Activated T-cell treated with anti-CD3 and anti-CD28 coated beads, Interleukin-2, amount 50 U/mL, for 72 hours (primary cell): ENCODE measurements around the gene FMNL2. TPM values are rescaled to one million over a fixed set of nuclear protein-coding genes. Genes with fewer than 3 reads are reported as not detected.
A peak's percentile ranks its signal among the peaks of the same experiment; 100 is the strongest.
"Not testable (repeated sequence)": the region's sequence is repeated elsewhere in the genome, so short reads cannot be mapped to it uniquely, and the experiment has no call there.

Source experiments
- ATAC-seq, 2 donors: fragments of 150-1000 bp; cut with Tn5 transposase; replicated peaks in 1 of 2; 2 replicates each; pipeline ENCODE4 v1.10.0; 2021; ENCODE audit warnings: moderate library complexity in 2 of 2, mild to moderate bottlenecking in 1 of 2
- DNase-seq, 2 donors: peaks; one replicate each; pipeline ENCODE4 v3.0.0; 2021 to 2022; ENCODE audit warnings: mixed read lengths in 1 of 2
- H3K27ac Mint-ChIP-seq: one replicate; pipeline ENCODE4 v1.8.0; 2022; ENCODE audit warnings: mild to moderate bottlenecking, moderate library complexity, mixed read lengths
- H3K27me3 Mint-ChIP-seq: one replicate; pipeline ENCODE4 v1.8.0; 2022; ENCODE audit warnings: low read depth, mixed read lengths
- H3K36me3 Mint-ChIP-seq, 2 donors: one replicate each; pipeline ENCODE4 v1.8.0; 2022; ENCODE audit warnings: mixed read lengths in 2 of 2, mild to moderate bottlenecking in 1 of 2; ENCODE audit not compliant: insufficient read depth in 2 of 2
- H3K4me1 Mint-ChIP-seq: one replicate; pipeline ENCODE4 v1.8.0; 2022; ENCODE audit warnings: low read depth, mixed read lengths
- H3K4me3 Mint-ChIP-seq, 2 donors: one replicate each; pipeline ENCODE4 v1.8.0; 2022; ENCODE audit warnings: mild to moderate bottlenecking in 2 of 2, mixed read lengths in 2 of 2, moderate library complexity in 2 of 2
- H3K9me3 Mint-ChIP-seq, 2 donors: one replicate each; pipeline ENCODE4 v1.8.0; 2022; ENCODE audit warnings: mixed read lengths in 2 of 2
- total RNA-seq, 2 donors: library from RNA; stranded (reverse); gene quantifications; one replicate each; pipeline ENCODE4 v1.2.3, GENCODE V29; 2022

The FMNL2 gene
- total RNA-seq, result 1 to 10 TPM; 3.5 to 4.7 TPM

GRCh38 chr2:152335016-152335725 is at the start of gene FMNL2:
FMNL2 (plus strand) TSS chr2:152335174.
- Mint-ChIP-seq H3K27me3 (peaks cover 39% of the 10 kb centered on the region), H3K4me1 (peaks cover 18% of the 10 kb centered on the region), H3K9me3 (no peaks in the 10 kb centered on the region)

GRCh38 chr2:152292991-152293390 is 42.0 kb upstream of the FMNL2 start:
- no peak overlapping the region for H3K27ac Mint-ChIP-seq
- DNase-seq, result no peak
- no peaks in the 10 kb centered on the region for H3K27me3 Mint-ChIP-seq
- ATAC-seq, result no peak
- peaks cover 0 to 1% of the 10 kb centered on the region in 2 donors for H3K9me3 Mint-ChIP-seq
- no peak overlapping the region for H3K4me3 Mint-ChIP-seq
- no peaks in the 10 kb centered on the region for H3K4me1 Mint-ChIP-seq
- H3K36me3 Mint-ChIP-seq, result no peaks in the 10 kb centered on the region

More at GRCh38 chr2:152335016-152335725, at the start of gene FMNL2:
- ATAC-seq (peak; percentile 88 to 90), DNase-seq (peak; percentile 71 to 77)
- H3K36me3 Mint-ChIP-seq, result peaks cover 0 to 4% of the 10 kb centered on the region in 2 donors
- no peak within 1 kb of the TSS for H3K27ac Mint-ChIP-seq
- peak within 1 kb of the TSS; percentile 92 to 93 for H3K4me3 Mint-ChIP-seq

GRCh38 chr2:152297715-152298114 is 37.3 kb upstream of the FMNL2 start:
- H3K4me3 Mint-ChIP-seq, result no peak overlapping the region
- no peak for ATAC-seq

GRCh38 chr2:152298754-152299153 is 36.2 kb upstream of the FMNL2 start:
- DNase-seq, result no peak
- Mint-ChIP-seq H3K9me3 (no peaks in the 10 kb centered on the region), H3K36me3 (no peaks in the 10 kb centered on the region), H3K27ac (no peak overlapping the region), H3K4me3 (no peak overlapping the region), H3K27me3 (peaks cover 24% of the 10 kb centered on the region), H3K4me1 (no peaks in the 10 kb centered on the region)
- no peak for ATAC-seq

More at GRCh38 chr2:152297715-152298114, 37.3 kb upstream of the FMNL2 start:
- H3K27me3 Mint-ChIP-seq, result peaks cover 16% of the 10 kb centered on the region
- no peaks in the 10 kb centered on the region for H3K36me3 Mint-ChIP-seq
- H3K9me3 Mint-ChIP-seq, result no peaks in the 10 kb centered on the region
- H3K27ac Mint-ChIP-seq, result no peak overlapping the region
- no peak for DNase-seq
- no peaks in the 10 kb centered on the region for H3K4me1 Mint-ChIP-seq

- DNase-seq, result no peak
- no peaks in the 10 kb centered on the region for H3K9me3 Mint-ChIP-seq
- H3K4me3 Mint-ChIP-seq, result no peak overlapping the region
- H3K4me1 Mint-ChIP-seq, result no peaks in the 10 kb centered on the region
- H3K27ac Mint-ChIP-seq, result no peak overlapping the region
- peaks cover 31% of the 10 kb centered on the region for H3K27me3 Mint-ChIP-seq
- no peak for ATAC-seq
- H3K36me3 Mint-ChIP-seq, result no peaks in the 10 kb centered on the region
These were observed 33.8 kb upstream of the FMNL2 start for GRCh38 chr2:152301131-152301530.

- no peak for DNase-seq
- no peak overlapping the region for H3K4me3 Mint-ChIP-seq
These were observed 31.0 kb upstream of the FMNL2 start for GRCh38 chr2:152303951-152304350.

GRCh38 chr2:152304836-152305235 is 30.1 kb upstream of the FMNL2 start:
- H3K27me3 Mint-ChIP-seq, result peaks cover 31% of the 10 kb centered on the region
- H3K27ac Mint-ChIP-seq, result no peak overlapping the region
- no peak overlapping the region for H3K4me3 Mint-ChIP-seq
- H3K36me3 Mint-ChIP-seq, result no peaks in the 10 kb centered on the region
- no peaks in the 10 kb centered on the region for H3K9me3 Mint-ChIP-seq
- ATAC-seq, result no peak
- no peaks in the 10 kb centered on the region for H3K4me1 Mint-ChIP-seq
- DNase-seq, result no peak

More at GRCh38 chr2:152303951-152304350, 31.0 kb upstream of the FMNL2 start:
- Mint-ChIP-seq H3K4me1 (no peaks in the 10 kb centered on the region), H3K27me3 (peaks cover 31% of the 10 kb centered on the region), H3K27ac (no peak overlapping the region), H3K36me3 (no peaks in the 10 kb centered on the region), H3K9me3 (no peaks in the 10 kb centered on the region)
- no peak for ATAC-seq

- Mint-ChIP-seq H3K27me3 (peaks cover 15% of the 10 kb centered on the region), H3K36me3 (no peaks in the 10 kb centered on the region), H3K9me3 (no peaks in the 10 kb centered on the region), H3K4me1 (no peaks in the 10 kb centered on the region), H3K27ac (no peak overlapping the region), H3K4me3 (no peak overlapping the region)
- ATAC-seq, result no peak
- DNase-seq, result no peak
These were observed 27.1 kb upstream of the FMNL2 start for GRCh38 chr2:152307863-152308262.

GRCh38 chr2:152309352-152310214 is 25.4 kb upstream of the FMNL2 start:
- Mint-ChIP-seq H3K4me3 (no peak overlapping the region), H3K36me3 (no peaks in the 10 kb centered on the region), H3K27ac (no peak overlapping the region), H3K9me3 (no peaks in the 10 kb centered on the region), H3K27me3 (peaks cover 10% of the 10 kb centered on the region), H3K4me1 (no peaks in the 10 kb centered on the region)
- ATAC-seq (no peak), DNase-seq (no peak)

GRCh38 chr2:152319822-152320570 is 15.0 kb upstream of the FMNL2 start:
- no peak for ATAC-seq
- DNase-seq, result no peak
- H3K27ac Mint-ChIP-seq, result no peak overlapping the region
- H3K9me3 Mint-ChIP-seq, result peaks cover 0 to 4% of the 10 kb centered on the region in 2 donors
- no peaks in the 10 kb centered on the region for H3K4me1 Mint-ChIP-seq
- no peaks in the 10 kb centered on the region for H3K27me3 Mint-ChIP-seq
- no peaks in the 10 kb centered on the region for H3K36me3 Mint-ChIP-seq
- no peak overlapping the region for H3K4me3 Mint-ChIP-seq

- Mint-ChIP-seq H3K36me3 (no peaks in the 10 kb centered on the region), H3K9me3 (peaks cover 0 to 4% of the 10 kb centered on the region in 2 donors), H3K4me1 (no peaks in the 10 kb centered on the region), H3K4me3 (no peak overlapping the region), H3K27me3 (no peaks in the 10 kb centered on the region), H3K27ac (no peak overlapping the region)
- DNase-seq (no peak), ATAC-seq (no peak)
These were observed 14.2 kb upstream of the FMNL2 start for GRCh38 chr2:152320814-152321213.

GRCh38 chr2:152322222-152322621 is 12.8 kb upstream of the FMNL2 start:
- H3K4me1 Mint-ChIP-seq, result no peaks in the 10 kb centered on the region
- ATAC-seq, result no peak
- H3K4me3 Mint-ChIP-seq, result no peak overlapping the region
- H3K9me3 Mint-ChIP-seq, result peaks cover 0 to 4% of the 10 kb centered on the region in 2 donors
- DNase-seq, result no peak
- no peaks in the 10 kb centered on the region for H3K36me3 Mint-ChIP-seq
- no peak overlapping the region for H3K27ac Mint-ChIP-seq
- no peaks in the 10 kb centered on the region for H3K27me3 Mint-ChIP-seq

GRCh38 chr2:152325126-152325525 is 9.8 kb upstream of the FMNL2 start:
- not testable (repeated sequence) for DNase-seq, ATAC-seq, H3K27me3 Mint-ChIP-seq, H3K27ac Mint-ChIP-seq, H3K9me3 Mint-ChIP-seq, H3K36me3 Mint-ChIP-seq, H3K4me3 Mint-ChIP-seq, H3K4me1 Mint-ChIP-seq
